ENCODE results near the gene FLT3. TPM values are rescaled to one million over a fixed set of nuclear protein-coding genes. Genes with fewer than 3 reads are reported as not detected.

The FLT3 gene
- total RNA-seq, 2 experiments from 2014 or later: 0.39 to 0.55 TPM

- Histone ChIP-seq H3K4me1 (ENCODE audit: insufficient read depth, low read length) (peaks cover 16% of the 10 kb centered on the region), H3K36me3 (ENCODE audit: insufficient read depth, low read length) (no peaks in the 10 kb centered on the region), H3K27me3 (ENCODE audit: control insufficient read depth in 1 of 2, insufficient read depth in 2 of 2, low read length in 2 of 2) (peaks cover 37 to 85% of the 10 kb centered on the region in 2 experiments), H3K9me3 (ENCODE audit: control insufficient read depth in 1 of 2, insufficient read depth in 1 of 2, low read length in 2 of 2) (no peaks in the 10 kb centered on the region), H3K4me3 (ENCODE audit: low read length) (peak overlapping the region; percentile 44), H3K27ac (ENCODE audit: low read depth in 1 of 2, low read length in 2 of 2) (no peak overlapping the region)
- TF ChIP-seq, protein P1, sequence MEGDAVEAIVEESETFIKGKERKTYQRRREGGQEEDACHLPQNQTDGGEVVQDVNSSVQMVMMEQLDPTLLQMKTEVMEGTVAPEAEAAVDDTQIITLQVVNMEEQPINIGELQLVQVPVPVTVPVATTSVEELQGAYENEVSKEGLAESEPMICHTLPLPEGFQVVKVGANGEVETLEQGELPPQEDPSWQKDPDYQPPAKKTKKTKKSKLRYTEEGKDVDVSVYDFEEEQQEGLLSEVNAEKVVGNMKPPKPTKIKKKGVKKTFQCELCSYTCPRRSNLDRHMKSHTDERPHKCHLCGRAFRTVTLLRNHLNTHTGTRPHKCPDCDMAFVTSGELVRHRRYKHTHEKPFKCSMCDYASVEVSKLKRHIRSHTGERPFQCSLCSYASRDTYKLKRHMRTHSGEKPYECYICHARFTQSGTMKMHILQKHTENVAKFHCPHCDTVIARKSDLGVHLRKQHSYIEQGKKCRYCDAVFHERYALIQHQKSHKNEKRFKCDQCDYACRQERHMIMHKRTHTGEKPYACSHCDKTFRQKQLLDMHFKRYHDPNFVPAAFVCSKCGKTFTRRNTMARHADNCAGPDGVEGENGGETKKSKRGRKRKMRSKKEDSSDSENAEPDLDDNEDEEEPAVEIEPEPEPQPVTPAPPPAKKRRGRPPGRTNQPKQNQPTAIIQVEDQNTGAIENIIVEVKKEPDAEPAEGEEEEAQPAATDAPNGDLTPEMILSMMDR (IDR thresholded peaks at IDR 0.05): no peak
- H3K4me1 Mint-ChIP-seq (ENCODE audit: low read depth): peaks cover 18% of the 10 kb centered on the region
- CTCF ChIA-PET: interaction anchor here (0.8 to 1.2 kb wide), 4 partner anchors 124 to 969 kb away, joined by 3 to 4 read pairs (median 4); no protein-coding TSS in a partner anchor
- H3K27ac Mint-ChIP-seq: no peak overlapping the region
- ATAC-seq (ENCODE audit: poor library complexity) (no peak), DNase-seq (peak in 2 of 14 experiments; percentile 20 to 26)
- no peak overlapping the region for H3K4me3 Mint-ChIP-seq
- intact Hi-C loops (cut with DNase I, micrococcal nuclease): no loop called here
- H3K9me3 Mint-ChIP-seq: no peaks in the 10 kb centered on the region
- H3K36me3 Mint-ChIP-seq (ENCODE audit: low read depth): no peaks in the 10 kb centered on the region
- H3K27me3 Mint-ChIP-seq: peaks cover 81% of the 10 kb centered on the region
- POLR2A ChIA-PET: interaction anchor here (0.5 kb wide), 1 partner anchor 184 kb away, joined by 3 read pairs; the partner anchor contains the start of gene PAN3
Measured at GRCh38 chr13:27954406-27954851, 145.9 kb downstream of the FLT3 start.

DNA sequence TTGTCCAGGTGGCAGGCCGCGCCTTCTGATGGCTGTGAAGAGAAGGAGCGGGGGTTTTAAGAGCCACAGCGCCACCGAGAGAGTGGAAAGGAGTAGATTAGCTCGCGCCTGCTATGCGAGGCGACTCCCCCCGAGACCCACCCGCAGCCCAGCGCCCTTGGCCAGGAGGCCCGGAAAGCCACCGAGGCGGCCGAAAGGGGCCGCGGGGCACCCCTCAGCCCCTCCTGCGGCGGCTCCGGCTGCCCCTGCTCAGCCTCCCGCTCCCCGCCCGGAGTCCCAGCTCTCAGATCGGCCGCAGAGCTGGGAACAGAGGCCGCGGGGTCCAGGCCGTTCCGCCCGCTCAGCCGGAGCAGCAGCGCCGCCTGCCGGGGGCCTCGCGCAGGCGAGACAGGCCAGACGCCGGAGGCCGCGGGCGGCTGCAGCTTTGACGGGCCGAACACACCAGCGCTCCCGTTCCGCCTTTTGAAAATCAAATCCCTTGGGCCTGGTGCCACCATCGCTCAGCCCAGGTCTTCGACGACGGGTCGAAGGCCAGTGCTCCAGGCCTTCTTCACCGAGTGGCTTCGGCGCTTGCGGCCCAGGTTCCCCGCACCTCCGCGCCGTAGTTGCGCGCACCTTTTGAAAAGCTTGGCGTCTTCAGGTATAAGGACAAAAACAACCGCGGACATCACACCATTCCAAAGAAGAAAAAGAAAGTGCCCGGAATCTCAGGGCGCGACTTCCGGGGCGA lies 146.5 kb downstream of the FLT3 start:
- no peaks in the 10 kb centered on the region for H3K36me3 Mint-ChIP-seq (ENCODE audit: low read depth)
- Histone ChIP-seq H3K36me3 (ENCODE audit: insufficient read depth, low read length) (no peaks in the 10 kb centered on the region), H3K27ac (ENCODE audit: low read depth in 1 of 2, low read length in 2 of 2) (no peak overlapping the region), H3K4me3 (ENCODE audit: low read length) (peak overlapping the region; percentile 44), H3K4me1 (ENCODE audit: insufficient read depth, low read length) (peaks cover 16% of the 10 kb centered on the region), H3K9me3 (ENCODE audit: control insufficient read depth in 1 of 2, insufficient read depth in 1 of 2, low read length in 2 of 2) (no peaks in the 10 kb centered on the region), H3K27me3 (ENCODE audit: control insufficient read depth in 1 of 2, insufficient read depth in 2 of 2, low read length in 2 of 2) (peaks cover 31 to 79% of the 10 kb centered on the region in 2 experiments)
- ATAC-seq (ENCODE audit: poor library complexity) (peak; percentile 71), DNase-seq (peak; percentile 10 to 75 (median 50))
- H3K27ac Mint-ChIP-seq: no peak overlapping the region
- intact Hi-C loops (cut with DNase I, micrococcal nuclease): no loop called here
- peaks cover 18% of the 10 kb centered on the region for H3K4me1 Mint-ChIP-seq (ENCODE audit: low read depth)
- peaks cover 78% of the 10 kb centered on the region for H3K27me3 Mint-ChIP-seq
- CTCF ChIA-PET: interaction anchor here (0.6 to 1.2 kb wide), 6 partner anchors 123 to 1592 kb away, joined by 3 to 4 read pairs (median 3); no protein-coding TSS in a partner anchor
- H3K4me3 Mint-ChIP-seq: peak overlapping the region; percentile 51
- no peaks in the 10 kb centered on the region for H3K9me3 Mint-ChIP-seq
- POLR2A ChIA-PET: interaction anchor here (0.5 kb wide), 1 partner anchor 185 kb away, joined by 3 read pairs; the partner anchor contains the start of gene PAN3
- TF ChIP-seq, protein P1 (IDR thresholded peaks at IDR 0.05): peak; percentile 50

Other genes starting within 250 kb of the FLT3 start
- not detected for gene PDX1, start 180.6 kb downstream of the FLT3 start, total RNA-seq
- gene CDX2, start 131.3 kb downstream of the FLT3 start, total RNA-seq: not detected
- not detected for gene URAD, start 111.9 kb downstream of the FLT3 start, total RNA-seq
- 10 to 100 TPM; 56.9 to 59.5 TPM for gene PAN3, start 38.0 kb upstream of the FLT3 start, total RNA-seq

All from CD4-positive, alpha-beta T cell (primary cell).